ENCODE data around the gene SPEF2. TPM values are rescaled to one million over a fixed set of nuclear protein-coding genes. Genes with fewer than 3 reads are reported as not detected.

Gene SPEF2
- total RNA-seq, 1 experiment from 2014 or later: 10.6 TPM

- Histone ChIP-seq H3K4me3 (no peak overlapping the region), H3K27me3 (ENCODE audit: insufficient read depth, low read depth) (no peaks in the 10 kb centered on the region), H3K9me2 (ENCODE audit: insufficient read depth) (no peaks in the 10 kb centered on the region; the same call in 1 of the 2 replicates), H3K4me2 (no peak overlapping the region), H3K27ac (no peak overlapping the region), H3K36me3 (ENCODE audit: low read depth) (no peaks in the 10 kb centered on the region), H3K79me2 (ENCODE audit: low read depth) (no peaks in the 10 kb centered on the region), H3F3A (ENCODE audit: insufficient read depth, low read depth) (no peaks in the 10 kb centered on the region), H3K9me3 (ENCODE audit: insufficient read depth, low read depth) (no peaks in the 10 kb centered on the region), H2AFZ (no peak overlapping the region), H3K4me1 (replicated peaks; ENCODE audit: insufficient read depth) (no peaks in the 10 kb centered on the region), H4K20me1 (ENCODE audit: insufficient read depth) (no peaks in the 10 kb centered on the region)
- intact Hi-C loops (cut with micrococcal nuclease; ENCODE audit: unreplicated experiment): no loop called here
- TF ChIP-seq CTCF (conservative IDR thresholded peaks at IDR 0.05) (no peak), EZH2 (IDR thresholded peaks at IDR 0.05; ENCODE audit: low read depth) (no peak)
- ChIA-PET CTCF (no interaction called here), POLR2A (ENCODE audit: unreplicated experiment) (no interaction called here)
- no TSS peak for BruUV-seq (replicated peaks)
- no peak for DNase-seq
Observed at GRCh38 chr5:35660451-35660850, 42.8 kb downstream of the SPEF2 start.

DNA sequence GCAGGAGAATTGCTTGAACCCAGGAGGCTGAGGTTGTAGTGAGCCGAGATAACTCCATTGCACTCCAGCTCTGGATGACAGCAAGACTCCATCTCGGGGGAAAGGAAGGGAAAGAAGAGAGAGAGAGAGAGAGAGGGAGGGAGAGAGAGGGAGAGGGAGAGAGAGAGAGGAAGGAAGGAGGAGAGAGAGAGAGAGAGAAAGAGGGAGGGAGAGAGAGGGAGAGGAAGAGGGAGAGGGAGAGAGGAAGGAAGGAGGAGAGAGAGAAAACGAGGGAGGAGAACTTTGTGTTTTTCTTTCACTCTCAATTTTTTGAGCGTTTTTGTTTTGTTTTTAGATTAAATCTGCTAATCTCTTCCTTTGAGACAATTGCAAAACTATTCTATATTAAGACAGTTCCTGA is 46.9 kb downstream of the SPEF2 start:
- Histone ChIP-seq H2AFZ (no peak overlapping the region), H3K9me3 (ENCODE audit: insufficient read depth, low read depth) (no peaks in the 10 kb centered on the region), H3K36me3 (ENCODE audit: low read depth) (no peaks in the 10 kb centered on the region), H3K27ac (no peak overlapping the region), H3K4me2 (no peak overlapping the region), H3K9me2 (ENCODE audit: insufficient read depth) (no peaks in the 10 kb centered on the region; the same call in 1 of the 2 replicates), H3K4me1 (replicated peaks; ENCODE audit: insufficient read depth) (no peaks in the 10 kb centered on the region), H3K27me3 (ENCODE audit: insufficient read depth, low read depth) (no peaks in the 10 kb centered on the region), H3K79me2 (ENCODE audit: low read depth) (no peaks in the 10 kb centered on the region), H3F3A (ENCODE audit: insufficient read depth, low read depth) (no peaks in the 10 kb centered on the region), H4K20me1 (ENCODE audit: insufficient read depth) (no peaks in the 10 kb centered on the region), H3K4me3 (no peak overlapping the region)
- no peak for TF ChIP-seq CTCF (conservative IDR thresholded peaks at IDR 0.05)
- no peak for TF ChIP-seq EZH2 (IDR thresholded peaks at IDR 0.05; ENCODE audit: low read depth)
- BruUV-seq (replicated peaks): no TSS peak
- intact Hi-C loops (cut with micrococcal nuclease; ENCODE audit: unreplicated experiment): no loop called here
- POLR2A ChIA-PET (ENCODE audit: unreplicated experiment): no interaction called here
- CTCF ChIA-PET: interaction anchor here (0.6 kb wide), 3 partner anchors 13 to 384 kb away, joined by 3 to 4 read pairs (median 3); no protein-coding TSS in a partner anchor
- DNase-seq: no peak

GRCh38 chr5:35665096-35665495 is 47.4 kb downstream of the SPEF2 start:
- Histone ChIP-seq H3K27ac (no peak overlapping the region), H4K20me1 (ENCODE audit: insufficient read depth) (no peaks in the 10 kb centered on the region), H2AFZ (no peak overlapping the region), H3K27me3 (ENCODE audit: insufficient read depth, low read depth) (no peaks in the 10 kb centered on the region), H3K79me2 (ENCODE audit: low read depth) (no peaks in the 10 kb centered on the region), H3K4me3 (no peak overlapping the region), H3K9me2 (ENCODE audit: insufficient read depth) (no peaks in the 10 kb centered on the region; the same call in 1 of the 2 replicates), H3K9me3 (ENCODE audit: insufficient read depth, low read depth) (no peaks in the 10 kb centered on the region), H3F3A (ENCODE audit: insufficient read depth, low read depth) (no peaks in the 10 kb centered on the region), H3K36me3 (ENCODE audit: low read depth) (no peaks in the 10 kb centered on the region), H3K4me1 (replicated peaks; ENCODE audit: insufficient read depth) (no peaks in the 10 kb centered on the region), H3K4me2 (no peak overlapping the region)
- ChIA-PET CTCF (interaction anchor here (0.6 kb wide), 2 partner anchors 13 to 384 kb away, joined by 3 read pairs; no protein-coding TSS in a partner anchor), POLR2A (ENCODE audit: unreplicated experiment) (no interaction called here)
- TF ChIP-seq CTCF (conservative IDR thresholded peaks at IDR 0.05) (no peak), EZH2 (IDR thresholded peaks at IDR 0.05; ENCODE audit: low read depth) (no peak)
- intact Hi-C loops (cut with micrococcal nuclease; ENCODE audit: unreplicated experiment): no loop called here
- BruUV-seq (replicated peaks): no TSS peak
- DNase-seq: no peak
